OCI-LY1 (cell line): Measurements from ENCODE around the gene WSCD2.

ENCODE experiments used
- H2AFZ ChIP-seq: fragments of 200-600 bp; sonication (generic), shearing (Covaris generic); 2 replicates; pipeline ENCODE4 v1.6.0; 2014; ENCODE audit warnings: antibody characterized with exemption, mild to moderate bottlenecking, low read length
- H3F3A ChIP-seq: fragments of 200-600 bp; sonication (generic), shearing (Covaris generic); 2 replicates; pipeline ENCODE4 v1.6.0; 2014; ENCODE audit warnings: mild to moderate bottlenecking, antibody characterized with exemption, low read length, moderate library complexity; ENCODE audit not compliant: insufficient read depth
- H3K27ac ChIP-seq: fragments of 200-600 bp; sonication (generic); 2 replicates; pipeline ENCODE4 v1.5.1; 2014; ENCODE audit warnings: low read length, mixed run types, mild to moderate bottlenecking, low read depth; ENCODE audit not compliant: poor library complexity, severe bottlenecking
- H3K27me3 ChIP-seq: fragments of 200-600 bp; sonication (generic); 2 replicates; pipeline ENCODE4 v1.6.0; 2014; ENCODE audit warnings: antibody characterized with exemption, mild to moderate bottlenecking, low read length, moderate library complexity; ENCODE audit not compliant: insufficient read depth
- H3K36me3 ChIP-seq: fragments of 200-600 bp; sonication (generic); 2 replicates; pipeline ENCODE4 v1.6.1; 2014; ENCODE audit warnings: mild to moderate bottlenecking, antibody characterized with exemption, low read length, moderate library complexity, mixed read lengths; ENCODE audit not compliant: insufficient read depth
- H3K4me1 ChIP-seq: fragments of 200-600 bp; sonication (generic); 2 replicates; pipeline ENCODE4 v1.5.1; 2014; ENCODE audit warnings: mild to moderate bottlenecking, low read length, moderate library complexity; ENCODE audit not compliant: insufficient read depth, severe bottlenecking
- H3K4me2 ChIP-seq: fragments of 200-600 bp; sonication (generic), shearing (Covaris generic); 2 replicates; pipeline ENCODE4 v1.6.1; 2014; ENCODE audit warnings: low read length
- H3K4me3 ChIP-seq: fragments of 200-600 bp; sonication (generic); 2 replicates; pipeline ENCODE4 v1.5.1; 2014; ENCODE audit warnings: low read length, low read depth, mild to moderate bottlenecking, mixed read lengths; ENCODE audit not compliant: poor library complexity, severe bottlenecking
- H3K79me2 ChIP-seq: fragments of 200-600 bp; shearing (Covaris generic); 2 replicates; pipeline ENCODE4 v1.6.1; 2016; ENCODE audit warnings: mixed run types, low read length, mixed read lengths; ENCODE audit not compliant: insufficient read depth
- H3K9ac ChIP-seq: fragments of 200-600 bp; sonication (generic), shearing (Covaris generic); 2 replicates; pipeline ENCODE4 v1.6.1; 2014; ENCODE audit warnings: mild to moderate bottlenecking, low read length, mixed read lengths
- H3K9me2 ChIP-seq: fragments of 200-600 bp; sonication (generic), shearing (Covaris generic); 2 replicates; pipeline ENCODE4 v1.6.1; 2014; ENCODE audit warnings: low read depth, mild to moderate bottlenecking, low read length, mixed read lengths
- H3K9me3 ChIP-seq: fragments of 200-600 bp; shearing (Covaris generic); 2 replicates; pipeline ENCODE4 v1.6.1; 2014; ENCODE audit warnings: low read length, mixed read lengths
- H4K20me1 ChIP-seq: fragments of 200-600 bp; sonication (generic), shearing (Covaris generic); 2 replicates; pipeline ENCODE4 v1.6.0; 2016; ENCODE audit warnings: mild to moderate bottlenecking, low read length; ENCODE audit not compliant: insufficient read depth
- EZH2 ChIP-seq: fragments of 200-600 bp; sonication (generic), shearing (Covaris generic); IDR thresholded peaks from 2 replicates; pipeline ENCODE4 v1.8.0; 2017; ENCODE audit warnings: borderline replicate concordance, mixed run types, mild to moderate bottlenecking, antibody characterized with exemption, low read length, moderate library complexity, mixed read lengths
- TF ChIP-seq, protein P1 (sequence below): fragments of 200-600 bp; sonication (generic), shearing (Covaris generic); IDR thresholded peaks from 2 replicates; pipeline ENCODE4 v1.5.1; 2017; ENCODE audit warnings: mild to moderate bottlenecking, antibody characterized with exemption, low read length, moderate library complexity, mixed read lengths

The WSCD2 gene

DNA sequence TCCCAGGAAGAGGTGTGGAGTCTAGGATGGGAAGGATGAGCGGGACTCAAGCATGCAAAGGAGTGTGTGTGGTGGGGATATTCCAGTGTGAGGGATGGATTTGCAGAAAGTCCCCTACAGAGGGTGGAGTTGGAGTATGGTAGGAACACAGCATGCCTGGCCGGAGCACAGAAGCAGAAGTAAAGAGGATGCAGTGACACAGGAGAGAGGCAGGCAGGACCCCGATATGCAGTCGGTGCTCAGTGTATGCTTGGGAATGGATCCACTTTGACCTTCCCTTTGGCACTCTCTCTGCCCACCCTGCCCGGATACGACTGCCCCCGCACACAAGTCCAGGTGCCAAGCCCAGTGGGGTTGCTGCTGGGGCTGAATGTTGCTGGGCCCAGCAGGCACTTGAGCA, 21.3 kb downstream of the WSCD2 start:
- Histone ChIP-seq H3K9me3 (no peaks in the 10 kb centered on the region), H3K27ac (no peak overlapping the region), H3K4me1 (no peaks in the 10 kb centered on the region), H3K4me2 (no peak overlapping the region), H3K27me3 (no peaks in the 10 kb centered on the region), H4K20me1 (no peaks in the 10 kb centered on the region), H3K9ac (no peak overlapping the region), H3K9me2 (no peaks in the 10 kb centered on the region), H3K4me3 (no peak overlapping the region), H3F3A (no peaks in the 10 kb centered on the region), H2AFZ (no peak overlapping the region), H3K79me2 (no peaks in the 10 kb centered on the region), H3K36me3 (no peaks in the 10 kb centered on the region)
- TF ChIP-seq, protein P1, sequence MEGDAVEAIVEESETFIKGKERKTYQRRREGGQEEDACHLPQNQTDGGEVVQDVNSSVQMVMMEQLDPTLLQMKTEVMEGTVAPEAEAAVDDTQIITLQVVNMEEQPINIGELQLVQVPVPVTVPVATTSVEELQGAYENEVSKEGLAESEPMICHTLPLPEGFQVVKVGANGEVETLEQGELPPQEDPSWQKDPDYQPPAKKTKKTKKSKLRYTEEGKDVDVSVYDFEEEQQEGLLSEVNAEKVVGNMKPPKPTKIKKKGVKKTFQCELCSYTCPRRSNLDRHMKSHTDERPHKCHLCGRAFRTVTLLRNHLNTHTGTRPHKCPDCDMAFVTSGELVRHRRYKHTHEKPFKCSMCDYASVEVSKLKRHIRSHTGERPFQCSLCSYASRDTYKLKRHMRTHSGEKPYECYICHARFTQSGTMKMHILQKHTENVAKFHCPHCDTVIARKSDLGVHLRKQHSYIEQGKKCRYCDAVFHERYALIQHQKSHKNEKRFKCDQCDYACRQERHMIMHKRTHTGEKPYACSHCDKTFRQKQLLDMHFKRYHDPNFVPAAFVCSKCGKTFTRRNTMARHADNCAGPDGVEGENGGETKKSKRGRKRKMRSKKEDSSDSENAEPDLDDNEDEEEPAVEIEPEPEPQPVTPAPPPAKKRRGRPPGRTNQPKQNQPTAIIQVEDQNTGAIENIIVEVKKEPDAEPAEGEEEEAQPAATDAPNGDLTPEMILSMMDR = no peak
- no peak for TF ChIP-seq EZH2

DNA sequence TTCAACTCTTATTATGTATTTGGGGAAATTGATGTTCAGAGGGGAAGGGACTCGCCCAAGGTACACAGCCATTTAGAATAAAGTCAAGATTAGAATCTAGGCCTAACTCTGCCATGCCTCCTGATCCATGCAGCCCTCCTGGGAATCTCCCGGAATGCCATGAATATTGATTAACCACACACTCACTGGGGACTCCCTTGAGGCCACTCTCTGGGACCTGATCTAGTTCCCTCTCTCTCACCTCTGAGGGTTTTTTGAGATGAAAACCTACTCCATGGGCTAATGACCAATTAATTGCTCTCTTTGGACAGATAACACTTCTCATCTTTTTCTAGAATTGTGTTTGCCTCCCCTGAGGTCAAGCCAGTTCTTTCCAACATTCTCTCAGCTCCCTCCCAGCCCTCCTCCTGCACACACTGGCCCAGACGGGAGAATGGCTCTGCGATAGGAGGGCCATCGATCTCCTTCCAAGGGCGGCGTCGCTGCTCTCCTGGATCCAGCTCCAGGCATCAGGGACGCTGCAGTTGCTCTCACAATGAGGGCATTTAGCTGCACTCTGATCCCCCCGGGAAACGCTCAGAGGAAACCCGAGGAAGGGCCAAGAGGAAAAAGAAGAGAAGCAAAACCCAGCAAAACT, 22.6 kb downstream of the WSCD2 start:
- H4K20me1 ChIP-seq = no peaks in the 10 kb centered on the region

DNA sequence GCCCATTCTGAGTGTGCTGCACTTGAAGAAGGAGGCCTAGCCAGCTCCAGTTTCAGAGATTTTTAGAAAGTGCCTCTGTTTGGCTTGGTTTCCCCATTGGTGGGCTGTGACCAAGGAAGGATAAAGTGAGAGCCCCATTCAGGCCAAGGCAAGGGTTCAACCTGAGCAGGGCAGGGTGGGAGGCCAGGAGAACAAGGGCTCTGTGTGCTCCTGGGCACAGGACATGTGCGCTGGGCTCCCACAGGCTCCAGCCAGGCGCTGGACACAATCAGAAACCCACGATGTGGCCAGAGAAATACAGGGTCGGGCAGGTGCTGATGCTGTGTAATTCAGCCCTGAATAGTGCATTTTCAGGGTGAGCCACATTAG, 23.1 kb downstream of the WSCD2 start:
- Histone ChIP-seq H4K20me1 (no peaks in the 10 kb centered on the region), H3K9ac (no peak overlapping the region), H3K4me3 (no peak overlapping the region), H3K4me2 (no peak overlapping the region), H2AFZ (no peak overlapping the region), H3K36me3 (no peaks in the 10 kb centered on the region), H3K27ac (no peak overlapping the region), H3K79me2 (no peaks in the 10 kb centered on the region), H3K9me2 (no peaks in the 10 kb centered on the region), H3K9me3 (no peaks in the 10 kb centered on the region), H3K27me3 (no peaks in the 10 kb centered on the region), H3F3A (no peaks in the 10 kb centered on the region), H3K4me1 (no peaks in the 10 kb centered on the region)
- TF ChIP-seq EZH2 = no peak
- TF ChIP-seq, protein P1 = no peak

More for the DNA sequence above, 22.6 kb downstream of the WSCD2 start:
- no peak overlapping the region for H3K9ac ChIP-seq
- H3K27me3 ChIP-seq = no peaks in the 10 kb centered on the region
- H3K4me3 ChIP-seq = no peak overlapping the region
- no peaks in the 10 kb centered on the region for H3K9me2 ChIP-seq
- no peaks in the 10 kb centered on the region for H3K79me2 ChIP-seq
- no peak overlapping the region for H2AFZ ChIP-seq
- no peaks in the 10 kb centered on the region for H3K4me1 ChIP-seq
- H3K9me3 ChIP-seq = no peaks in the 10 kb centered on the region
- H3K27ac ChIP-seq = no peak overlapping the region
- H3K36me3 ChIP-seq = no peaks in the 10 kb centered on the region
- no peak overlapping the region for H3K4me2 ChIP-seq
- H3F3A ChIP-seq = no peaks in the 10 kb centered on the region
- TF ChIP-seq EZH2 = no peak
- TF ChIP-seq, protein P1 = no peak
